K562 (cell line): Measurements from ENCODE around the gene KRT26. TPM values are rescaled to one million over a fixed set of nuclear protein-coding genes. Genes with fewer than 3 reads are reported as not detected.
A peak's percentile ranks its signal among the peaks of the same experiment; 100 is the strongest.

Experiments
- FOXK1 ChIP-seq: sonication (generic); formaldehyde crosslinking; IDR thresholded peaks from 2 replicates; pipeline ENCODE4 v1.8.0; 2022; ENCODE audit warnings: missing genetic modification reagents, mild to moderate bottlenecking, borderline replicate concordance
- JUNB ChIP-seq: fragments of 450-650 bp; formaldehyde crosslinking; conservative IDR thresholded peaks from 2 replicates; pipeline ENCODE4 v1.4.0; 2020; ENCODE audit warnings: mild to moderate bottlenecking
- LEF1 ChIP-seq: fragments of 450-650 bp; IDR thresholded peaks from 2 replicates; pipeline ENCODE4 v1.6.1; 2016; ENCODE audit warnings: mild to moderate bottlenecking
- MAFF ChIP-seq: IDR thresholded peaks from 2 replicates; pipeline ENCODE4 v1.6.1; 2012; ENCODE audit warnings: low read length, improper control_type of control experiment
- MTA3 ChIP-seq: fragments of 450-650 bp; formaldehyde crosslinking; IDR thresholded peaks from 2 replicates; pipeline ENCODE4 v1.6.1; 2017; ENCODE audit warnings: mild to moderate bottlenecking, borderline replicate concordance
- MYC ChIP-seq, 2 experiments: fragments of 250-450 bp in 1 of 2; sonication (Bioruptor Pico) in 1 of 2; IDR thresholded peaks; 2 replicates each; pipeline versions ENCODE4 v1.5.1 to v1.6.1; 2012 to 2021; ENCODE audit warnings: low read depth in 2 of 2, borderline replicate concordance in 1 of 2, improper control_type of control experiment in 1 of 2, low read length in 1 of 2, mild to moderate bottlenecking in 1 of 2, moderate library complexity in 1 of 2
- OTX1 ChIP-seq: fragments of 450-650 bp; formaldehyde crosslinking; IDR thresholded peaks from 2 replicates; pipeline ENCODE4 v1.4.0; 2022; ENCODE audit warnings: mild to moderate bottlenecking
- RFX1 ChIP-seq: fragments of 450-650 bp; IDR thresholded peaks from 2 replicates; pipeline ENCODE4 v1.6.1; 2016; ENCODE audit warnings: mild to moderate bottlenecking, moderate library complexity
- SMARCA4 ChIP-seq: fragments of 450-650 bp; IDR thresholded peaks from 2 replicates; pipeline ENCODE4 v1.6.1; 2016
- SREBF1 ChIP-seq: fragments of 150-350 bp; IDR thresholded peaks from 2 replicates; pipeline ENCODE4 v1.6.1; 2014; ENCODE audit warnings: antibody characterized with exemption, low read depth, low read length, borderline replicate concordance
- VEZF1 ChIP-seq: fragments of 200-800 bp; sonication (Bioruptor generic); IDR thresholded peaks from 2 replicates; pipeline ENCODE4 v1.6.1; 2017; ENCODE audit warnings: missing genetic modification characterization, missing compliant biosample characterization
- WHSC1 ChIP-seq: IDR thresholded peaks from one replicate; pipeline ENCODE4 v1.6.1; 2012; ENCODE audit warnings: low read length, control low read depth, inconsistent platforms
- ZNF253 ChIP-seq: fragments of 250-450 bp; sonication (Bioruptor Pico); conservative IDR thresholded peaks from 2 replicates; pipeline ENCODE4 v1.6.1; 2021; ENCODE audit warnings: mild to moderate bottlenecking
- ZNF395 ChIP-seq: fragments of 200-800 bp; sonication (Bioruptor generic); IDR thresholded peaks from 2 replicates; pipeline ENCODE4 v1.6.1; 2017; ENCODE audit warnings: missing genetic modification characterization, missing compliant biosample characterization
- ZNF586 ChIP-seq: fragments of 450-650 bp; formaldehyde crosslinking; conservative IDR thresholded peaks from 2 replicates; pipeline ENCODE4 v1.4.0; 2020; ENCODE audit warnings: mild to moderate bottlenecking, moderate library complexity
- ZNF592 ChIP-seq: fragments of 450-650 bp; IDR thresholded peaks from 2 replicates; pipeline ENCODE4 v1.6.1; 2017; ENCODE audit warnings: antibody characterized with exemption, mild to moderate bottlenecking
- ZNF639 ChIP-seq, 2 experiments: fragments of 200-800 bp in 1 of 2; sonication (Bioruptor generic) in 1 of 2; sonication (generic) in 1 of 2; formaldehyde crosslinking in 1 of 2; IDR thresholded peaks in 1 of 2; conservative IDR thresholded peaks in 1 of 2; 2 replicates each; pipeline versions ENCODE4 v1.5.0 to v1.6.1; 2016 to 2020; ENCODE audit warnings: missing compliant biosample characterization in 1 of 2, missing genetic modification characterization in 1 of 2, missing genetic modification reagents in 1 of 2
- ZNF830 ChIP-seq: fragments of 250-450 bp; sonication (Bioruptor Pico); IDR thresholded peaks from 2 replicates; pipeline ENCODE4 v1.5.0; 2021; ENCODE audit warnings: mild to moderate bottlenecking
- polyA plus RNA-seq, 8 experiments: library from polyadenylated mRNA; depleted of rRNA in 4 of 8; stranded (reverse) in 5 of 8; unstranded in 3 of 8; fragments of >200 nt; fragmentation: Nextera tagmentation in 2 of 8; fragmentation: Illumina TruSeq in 1 of 8; extraction: Ambion mirVana in 2 of 8; extraction: Trizol in 1 of 8; gene quantifications; 2 replicates each; pipeline versions ENCODE4 v1.2.1 to v1.2.3, GENCODE V29; 2011 to 2014; ENCODE audit warnings: inconsistent platforms in 1 of 8, missing spikeins in 1 of 8
- total RNA-seq, 7 experiments: library from RNA; depleted of rRNA in 6 of 7; stranded (reverse); fragments of >200 nt in 6 of 7; fragmentation: Illumina TruSeq in 2 of 7; extraction: Trizol in 2 of 7; gene quantifications; 2 replicates each; pipeline versions ENCODE4 v1.2.1 to v1.2.3, GENCODE V29; 2011 to 2021; ENCODE audit warnings: low replicate concordance in 1 of 7

KRT26 gene
- total and polyA plus RNA-seq, 9 of the 15 experiments (the other 6 are each of a cell fraction or from before 2014, with no cell fraction given) = not detected

GRCh38 chr17:40818733-40819527 is 46.9 kb upstream of the KRT26 start (continued):
- TF ChIP-seq ZNF592 (0 out of 2 replicates have a peak, but pooled peaks have one; percentile 23), JUNB (CRISPR knock-in tag) (no peak), FOXK1 (CRISPR knock-in tag) (no peak), RFX1 (no peak), SMARCA4 (peak; percentile 66; the same call in 1 of the 2 replicates), MTA3 (peak; percentile 60; the same call in 1 of the 2 replicates), ZNF395 (CRISPR knock-in tag) (peak; percentile 44; the same call in 1 of the 2 replicates), SREBF1 (no peak), ZNF253 (CRISPR knock-in tag) (no peak), LEF1 (no peak; the same call in 1 of the 2 replicates), VEZF1 (CRISPR knock-in tag) (0 out of 2 replicates have a peak, but pooled peaks have one; percentile 28), MAFF (no peak), MYC (IDR thresholded peaks at IDR 0.05; ENCODE audit: low read depth, low read length) (peak; percentile 24; the same call in 1 of the 2 replicates), MYC (CRISPR knock-in tag; IDR thresholded peaks at IDR 0.05; ENCODE audit: borderline replicate concordance, low read depth) (no peak), ZNF830 (CRISPR knock-in tag) (peak; percentile 40; the same call in 1 of the 2 replicates), ZNF639 (CRISPR knock-in tag; conservative IDR thresholded peaks at IDR 0.05 in 1 of 2, IDR thresholded peaks at IDR 0.05 in 1 of 2) (peak in 1 of 2 experiments; percentile 100; a peak in 2 of 4 replicates), OTX1 (no peak), ZNF586 (CRISPR knock-in tag) (peak; percentile 83; the same call in 1 of the 2 replicates), WHSC1 (no peak)
